Measurements from ENCODE around the gene LAMB3.

Gene LAMB3

GRCh38 chr1:209630383-209631225 lies 21.6 kb downstream of the LAMB3 start:
- WGBS (ENCODE audit: extremely low coverage, insufficient coverage, insufficient read length): no CpG with 5 or more reads among the region's 17 CpGs

GRCh38 chr1:209629621-209630382 lies 22.4 kb downstream of the LAMB3 start:
- no peak overlapping the region for H3K4me3 ChIP-seq (ENCODE audit: low read depth, low read length)
- no peaks in the 10 kb centered on the region for H3K79me2 ChIP-seq (ENCODE audit: control insufficient read depth, insufficient read depth, low read length, poor library complexity)
- H2BK5ac ChIP-seq (ENCODE audit: low read depth, low read length, poor library complexity): no peak overlapping the region
- no peak overlapping the region for H3K23ac ChIP-seq (ENCODE audit: low read length)
- H3K79me1 ChIP-seq (ENCODE audit: low read length): peaks cover 2% of the 10 kb centered on the region
- no peak overlapping the region for H3K27ac ChIP-seq (ENCODE audit: low read depth, low read length)
- no peak overlapping the region for H4K91ac ChIP-seq (ENCODE audit: low read depth, low read length)
- H2AK5ac ChIP-seq (ENCODE audit: low read length): no peak overlapping the region
- DNase-seq: no peak
- H3K4me2 ChIP-seq (ENCODE audit: low read length): no peak overlapping the region
- H3K4me1 ChIP-seq (ENCODE audit: control insufficient read depth in 1 of 2, insufficient read depth in 2 of 2, low read length in 2 of 2): no peaks in the 10 kb centered on the region
- no peak overlapping the region for H4K8ac ChIP-seq (ENCODE audit: low read depth, low read length)
- H2BK12ac ChIP-seq (ENCODE audit: low read length): no peak overlapping the region
- H3K14ac ChIP-seq (ENCODE audit: low read length): no peak overlapping the region
- H2AFZ ChIP-seq (ENCODE audit: insufficient read depth, low read length, poor library complexity): no peak overlapping the region
- H4K12ac ChIP-seq (ENCODE audit: low read depth, low read length): no peak overlapping the region
- no peak overlapping the region for H3K4ac ChIP-seq (ENCODE audit: low read depth, low read length)
- no peaks in the 10 kb centered on the region for H3K27me3 ChIP-seq (ENCODE audit: insufficient read depth, low read length)
- no peak overlapping the region for H3K18ac ChIP-seq (ENCODE audit: low read length)
- no CpG with 5 or more reads among the region's 11 CpGs for WGBS (ENCODE audit: extremely low coverage, insufficient coverage, insufficient read length)
- no peaks in the 10 kb centered on the region for H3K36me3 ChIP-seq (ENCODE audit: control insufficient read depth in 1 of 2, insufficient read depth in 2 of 2, low read length in 2 of 2)
- no peak overlapping the region for H2BK120ac ChIP-seq (ENCODE audit: insufficient read depth, low read length, poor library complexity)
- no peaks in the 10 kb centered on the region for H3K9me3 ChIP-seq (ENCODE audit: insufficient read depth, low read depth, low read length)
- H3K9ac ChIP-seq (ENCODE audit: low read length): no peak overlapping the region

More at GRCh38 chr1:209630383-209631225, 21.6 kb downstream of the LAMB3 start:
- no peak overlapping the region for H2AFZ ChIP-seq (ENCODE audit: insufficient read depth, low read length, poor library complexity)
- no peak overlapping the region for H3K4me3 ChIP-seq (ENCODE audit: low read depth, low read length)
- no peak overlapping the region for H3K27ac ChIP-seq (ENCODE audit: low read depth, low read length)
- H3K4me2 ChIP-seq (ENCODE audit: low read length): no peak overlapping the region
- H3K18ac ChIP-seq (ENCODE audit: low read length): no peak overlapping the region
- H3K4ac ChIP-seq (ENCODE audit: low read depth, low read length): no peak overlapping the region
- peaks cover 2% of the 10 kb centered on the region for H3K79me1 ChIP-seq (ENCODE audit: low read length)
- H3K36me3 ChIP-seq (ENCODE audit: control insufficient read depth in 1 of 2, insufficient read depth in 2 of 2, low read length in 2 of 2): no peaks in the 10 kb centered on the region
- no peak overlapping the region for H3K14ac ChIP-seq (ENCODE audit: low read length)
- no peak overlapping the region for H4K8ac ChIP-seq (ENCODE audit: low read depth, low read length)
- H2BK5ac ChIP-seq (ENCODE audit: low read depth, low read length, poor library complexity): no peak overlapping the region
- H3K9ac ChIP-seq (ENCODE audit: low read length): no peak overlapping the region
- no peak overlapping the region for H2BK120ac ChIP-seq (ENCODE audit: insufficient read depth, low read length, poor library complexity)
- H3K9me3 ChIP-seq (ENCODE audit: insufficient read depth, low read depth, low read length): no peaks in the 10 kb centered on the region
- H4K91ac ChIP-seq (ENCODE audit: low read depth, low read length): no peak overlapping the region
- no peak overlapping the region for H2BK12ac ChIP-seq (ENCODE audit: low read length)
- no peak overlapping the region for H3K23ac ChIP-seq (ENCODE audit: low read length)
- no peaks in the 10 kb centered on the region for H3K79me2 ChIP-seq (ENCODE audit: control insufficient read depth, insufficient read depth, low read length, poor library complexity)
- H3K4me1 ChIP-seq (ENCODE audit: control insufficient read depth in 1 of 2, insufficient read depth in 2 of 2, low read length in 2 of 2): no peaks in the 10 kb centered on the region
- H2AK5ac ChIP-seq (ENCODE audit: low read length): no peak overlapping the region
- DNase-seq: no peak
- no peak overlapping the region for H4K12ac ChIP-seq (ENCODE audit: low read depth, low read length)
- no peaks in the 10 kb centered on the region for H3K27me3 ChIP-seq (ENCODE audit: insufficient read depth, low read length)

GRCh38 chr1:209628618-209629299 lies 23.5 kb downstream of the LAMB3 start:
- no peak overlapping the region for H4K8ac ChIP-seq (ENCODE audit: low read depth, low read length)
- H3K14ac ChIP-seq (ENCODE audit: low read length): no peak overlapping the region
- H3K4me2 ChIP-seq (ENCODE audit: low read length): no peak overlapping the region
- H3K79me1 ChIP-seq (ENCODE audit: low read length): peaks cover 2% of the 10 kb centered on the region
- H4K91ac ChIP-seq (ENCODE audit: low read depth, low read length): no peak overlapping the region
- no peak for DNase-seq
- WGBS (ENCODE audit: extremely low coverage, insufficient coverage, insufficient read length): no CpG with 5 or more reads among the region's 7 CpGs
- no peak overlapping the region for H3K27ac ChIP-seq (ENCODE audit: low read depth, low read length)
- no peaks in the 10 kb centered on the region for H3K4me1 ChIP-seq (ENCODE audit: control insufficient read depth in 1 of 2, insufficient read depth in 2 of 2, low read length in 2 of 2)
- no peak overlapping the region for H3K4me3 ChIP-seq (ENCODE audit: low read depth, low read length)
- H3K4ac ChIP-seq (ENCODE audit: low read depth, low read length): no peak overlapping the region
- no peak overlapping the region for H3K9ac ChIP-seq (ENCODE audit: low read length)
- no peak overlapping the region for H2AFZ ChIP-seq (ENCODE audit: insufficient read depth, low read length, poor library complexity)
- H2AK5ac ChIP-seq (ENCODE audit: low read length): no peak overlapping the region
- no peaks in the 10 kb centered on the region for H3K9me3 ChIP-seq (ENCODE audit: insufficient read depth, low read depth, low read length)
- no peak overlapping the region for H4K12ac ChIP-seq (ENCODE audit: low read depth, low read length)
- H3K36me3 ChIP-seq (ENCODE audit: control insufficient read depth in 1 of 2, insufficient read depth in 2 of 2, low read length in 2 of 2): no peaks in the 10 kb centered on the region
- no peak overlapping the region for H2BK5ac ChIP-seq (ENCODE audit: low read depth, low read length, poor library complexity)
- H2BK120ac ChIP-seq (ENCODE audit: insufficient read depth, low read length, poor library complexity): no peak overlapping the region
- no peak overlapping the region for H2BK12ac ChIP-seq (ENCODE audit: low read length)
- H3K18ac ChIP-seq (ENCODE audit: low read length): no peak overlapping the region
- no peaks in the 10 kb centered on the region for H3K79me2 ChIP-seq (ENCODE audit: control insufficient read depth, insufficient read depth, low read length, poor library complexity)
- H3K27me3 ChIP-seq (ENCODE audit: insufficient read depth, low read length): no peaks in the 10 kb centered on the region
- no peak overlapping the region for H3K23ac ChIP-seq (ENCODE audit: low read length)

GRCh38 chr1:209627732-209628196 lies 24.5 kb downstream of the LAMB3 start:
- H3K9me3 ChIP-seq (ENCODE audit: insufficient read depth, low read depth, low read length): no peaks in the 10 kb centered on the region
- H2BK5ac ChIP-seq (ENCODE audit: low read depth, low read length, poor library complexity): no peak overlapping the region
- no peak overlapping the region for H4K91ac ChIP-seq (ENCODE audit: low read depth, low read length)
- H3K27ac ChIP-seq (ENCODE audit: low read depth, low read length): no peak overlapping the region
- H3K9ac ChIP-seq (ENCODE audit: low read length): no peak overlapping the region
- no peaks in the 10 kb centered on the region for H3K79me2 ChIP-seq (ENCODE audit: control insufficient read depth, insufficient read depth, low read length, poor library complexity)
- no peaks in the 10 kb centered on the region for H3K27me3 ChIP-seq (ENCODE audit: insufficient read depth, low read length)
- no peaks in the 10 kb centered on the region for H3K4me1 ChIP-seq (ENCODE audit: control insufficient read depth in 1 of 2, insufficient read depth in 2 of 2, low read length in 2 of 2)
- H2AK5ac ChIP-seq (ENCODE audit: low read length): peak overlapping the region; percentile 40
- peak overlapping the region; percentile 27 for H2AFZ ChIP-seq (ENCODE audit: insufficient read depth, low read length, poor library complexity)
- H3K23ac ChIP-seq (ENCODE audit: low read length): no peak overlapping the region
- H3K18ac ChIP-seq (ENCODE audit: low read length): no peak overlapping the region
- H3K4ac ChIP-seq (ENCODE audit: low read depth, low read length): no peak overlapping the region
- no peak overlapping the region for H2BK12ac ChIP-seq (ENCODE audit: low read length)
- peaks cover 2% of the 10 kb centered on the region for H3K79me1 ChIP-seq (ENCODE audit: low read length)
- no peak overlapping the region for H3K4me3 ChIP-seq (ENCODE audit: low read depth, low read length)
- H2BK120ac ChIP-seq (ENCODE audit: insufficient read depth, low read length, poor library complexity): no peak overlapping the region
- no peak overlapping the region for H3K14ac ChIP-seq (ENCODE audit: low read length)
- no peak overlapping the region for H4K8ac ChIP-seq (ENCODE audit: low read depth, low read length)
- DNase-seq: peak; percentile 64 to 93
- WGBS (ENCODE audit: extremely low coverage, insufficient coverage, insufficient read length): no CpG with 5 or more reads among the region's 16 CpGs
- no peaks in the 10 kb centered on the region for H3K36me3 ChIP-seq (ENCODE audit: control insufficient read depth in 1 of 2, insufficient read depth in 2 of 2, low read length in 2 of 2)
- H4K12ac ChIP-seq (ENCODE audit: low read depth, low read length): no peak overlapping the region
- no peak overlapping the region for H3K4me2 ChIP-seq (ENCODE audit: low read length)
